Smooth muscle cell (in vitro differentiated cells): ENCODE results near the gene RAX2. TPM values are rescaled to one million over a fixed set of nuclear protein-coding genes. Genes with fewer than 3 reads are reported as not detected.

Experiments used
- DNase-seq: peaks from one replicate; lab custom pipeline; 2025; ENCODE audit not compliant: unreplicated experiment; lab: John Stamatoyannopoulos, UW
- H2AFZ ChIP-seq: fragments of 200-600 bp; sonication (generic); 2 replicates; pipeline ENCODE4 v1.6.0; 2016; ENCODE audit warnings: antibody characterized with exemption, low read depth, mild to moderate bottlenecking
- H3F3A ChIP-seq: fragments of 200-600 bp; sonication (generic); 2 replicates; pipeline ENCODE4 v1.6.0; 2017; ENCODE audit warnings: antibody characterized with exemption, low read depth
- H3K27ac ChIP-seq: fragments of 200-600 bp; sonication (generic); 2 replicates; pipeline ENCODE4 v1.5.1; 2016; ENCODE audit warnings: low read depth, mild to moderate bottlenecking
- H3K27me3 ChIP-seq: fragments of 200-600 bp; sonication (generic); 2 replicates; pipeline ENCODE4 v1.6.1; 2016; ENCODE audit warnings: low read depth, mild to moderate bottlenecking
- H3K36me3 ChIP-seq: fragments of 200-600 bp; sonication (generic); 2 replicates; pipeline ENCODE4 v1.5.1; 2016; ENCODE audit warnings: low read depth
- H3K4me1 ChIP-seq: fragments of 200-600 bp; sonication (generic); 2 replicates; pipeline ENCODE4 v1.5.1; 2016; ENCODE audit warnings: low read depth
- H3K4me2 ChIP-seq: fragments of 200-600 bp; sonication (generic); 2 replicates; pipeline ENCODE4 v1.6.0; 2016; ENCODE audit warnings: mild to moderate bottlenecking
- H3K4me3 ChIP-seq: fragments of 200-600 bp; sonication (generic); 2 replicates; pipeline ENCODE4 v1.5.1; 2016; ENCODE audit warnings: mild to moderate bottlenecking
- H3K79me2 ChIP-seq: fragments of 200-600 bp; sonication (generic); 2 replicates; pipeline ENCODE4 v1.6.0; 2016; ENCODE audit warnings: low read depth, mild to moderate bottlenecking
- H3K9ac ChIP-seq: fragments of 200-600 bp; sonication (generic); 2 replicates; pipeline ENCODE4 v1.6.0; 2016; ENCODE audit warnings: low read depth
- H3K9me3 ChIP-seq: fragments of 200-600 bp; sonication (generic); replicated peaks from 2 replicates; pipeline ENCODE4 v1.5.1; 2016; ENCODE audit warnings: low read depth
- H4K20me1 ChIP-seq: fragments of 200-600 bp; sonication (generic); 2 replicates; pipeline ENCODE4 v1.6.0; 2016; ENCODE audit warnings: low read depth
- WGBS: methylation state at CpG from one replicate; pipeline ENCODE4 v1.1.7; 2016; ENCODE audit warnings: low lambda C conversion rate; 5-methylcytosine and 5-hydroxymethylcytosine counted together
- polyA plus RNA-seq: library from polyadenylated mRNA; unstranded; fragments of >200 nt; fragmentation: Nextera tagmentation; extraction: Ambion mirVana; gene quantifications from 2 replicates; pipeline ENCODE4 v1.2.1, GENCODE V29; 2016
- total RNA-seq: library from RNA; depleted of rRNA; stranded (reverse); fragments of >200 nt; gene quantifications from 2 replicates; pipeline ENCODE4 v1.2.3, GENCODE V29; 2014
- TF ChIP-seq, protein P1 (sequence below): fragments of 200-600 bp; sonication (generic); IDR thresholded peaks from 2 replicates; pipeline ENCODE4 v1.5.1; 2017; ENCODE audit warnings: borderline replicate concordance, mild to moderate bottlenecking, antibody characterized with exemption; ENCODE audit not compliant: insufficient read depth, poor library complexity, severe bottlenecking

RAX2 gene
- total and polyA plus RNA-seq, 2 experiments from 2014 or later: not detected

- no peak overlapping the region for H2AFZ ChIP-seq
- H3K36me3 ChIP-seq: no peaks in the 10 kb centered on the region
- H3K27me3 ChIP-seq: peaks cover 41% of the 10 kb centered on the region
- no peak overlapping the region for H3K4me3 ChIP-seq
- no peaks in the 10 kb centered on the region for H3K9me3 ChIP-seq
- no peak for DNase-seq
- no peak overlapping the region for H3K4me2 ChIP-seq
- no peaks in the 10 kb centered on the region for H3F3A ChIP-seq
- TF ChIP-seq, protein P1, sequence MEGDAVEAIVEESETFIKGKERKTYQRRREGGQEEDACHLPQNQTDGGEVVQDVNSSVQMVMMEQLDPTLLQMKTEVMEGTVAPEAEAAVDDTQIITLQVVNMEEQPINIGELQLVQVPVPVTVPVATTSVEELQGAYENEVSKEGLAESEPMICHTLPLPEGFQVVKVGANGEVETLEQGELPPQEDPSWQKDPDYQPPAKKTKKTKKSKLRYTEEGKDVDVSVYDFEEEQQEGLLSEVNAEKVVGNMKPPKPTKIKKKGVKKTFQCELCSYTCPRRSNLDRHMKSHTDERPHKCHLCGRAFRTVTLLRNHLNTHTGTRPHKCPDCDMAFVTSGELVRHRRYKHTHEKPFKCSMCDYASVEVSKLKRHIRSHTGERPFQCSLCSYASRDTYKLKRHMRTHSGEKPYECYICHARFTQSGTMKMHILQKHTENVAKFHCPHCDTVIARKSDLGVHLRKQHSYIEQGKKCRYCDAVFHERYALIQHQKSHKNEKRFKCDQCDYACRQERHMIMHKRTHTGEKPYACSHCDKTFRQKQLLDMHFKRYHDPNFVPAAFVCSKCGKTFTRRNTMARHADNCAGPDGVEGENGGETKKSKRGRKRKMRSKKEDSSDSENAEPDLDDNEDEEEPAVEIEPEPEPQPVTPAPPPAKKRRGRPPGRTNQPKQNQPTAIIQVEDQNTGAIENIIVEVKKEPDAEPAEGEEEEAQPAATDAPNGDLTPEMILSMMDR: no peak
- no peak overlapping the region for H3K9ac ChIP-seq
- H4K20me1 ChIP-seq: no peaks in the 10 kb centered on the region
- H3K4me1 ChIP-seq: peaks cover 7% of the 10 kb centered on the region
- no peak overlapping the region for H3K27ac ChIP-seq
- H3K79me2 ChIP-seq: no peaks in the 10 kb centered on the region
- WGBS: 42% methylated on average over 12 of the region's 14 CpGs
Observed at GRCh38 chr19:3725640-3726310, 46.3 kb downstream of the RAX2 start.

DNA sequence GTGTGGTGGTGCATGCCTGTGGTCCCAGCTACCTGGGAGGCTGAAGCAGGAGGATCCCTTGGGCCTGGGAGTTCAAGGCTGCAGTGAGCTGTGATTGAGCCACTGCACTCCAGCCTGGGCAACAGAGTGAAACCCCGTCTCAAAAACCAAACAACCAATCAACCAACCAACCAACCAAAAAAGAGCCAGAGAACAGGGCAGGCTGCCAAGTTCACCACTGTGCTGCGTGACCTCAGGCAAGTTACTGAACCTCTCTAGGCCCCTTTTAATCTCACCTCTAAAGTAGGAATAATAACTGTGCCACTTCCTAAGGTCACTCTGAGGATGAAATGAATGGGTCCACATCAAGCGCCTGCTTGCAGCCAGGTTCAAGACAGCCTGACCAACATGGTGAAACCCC lies 46.9 kb downstream of the RAX2 start:
- no peak overlapping the region for H2AFZ ChIP-seq
- no peaks in the 10 kb centered on the region for H3K9me3 ChIP-seq
- 88% methylated on average over 3 of the region's 3 CpGs for WGBS
- no peak overlapping the region for H3K4me3 ChIP-seq
- DNase-seq: no peak
- TF ChIP-seq, protein P1: no peak
- no peaks in the 10 kb centered on the region for H3K79me2 ChIP-seq
- H3K36me3 ChIP-seq: no peaks in the 10 kb centered on the region
- no peak overlapping the region for H3K9ac ChIP-seq
- H4K20me1 ChIP-seq: no peaks in the 10 kb centered on the region
- H3K4me1 ChIP-seq: peaks cover 7% of the 10 kb centered on the region
- H3K27ac ChIP-seq: no peak overlapping the region
- H3K27me3 ChIP-seq: peaks cover 41% of the 10 kb centered on the region
- no peaks in the 10 kb centered on the region for H3F3A ChIP-seq
- H3K4me2 ChIP-seq: no peak overlapping the region

GRCh38 chr19:3723883-3724282 lies 48.1 kb downstream of the RAX2 start:
- no peak overlapping the region for H3K9ac ChIP-seq
- WGBS: 60% methylated on average over 7 of the region's 8 CpGs

More at GRCh38 chr19:3723883-3724282, 48.1 kb downstream of the RAX2 start:
- H3K4me2 ChIP-seq: no peak overlapping the region
- TF ChIP-seq, protein P1: no peak
- no peaks in the 10 kb centered on the region for H3F3A ChIP-seq
- DNase-seq: no peak
- H2AFZ ChIP-seq: no peak overlapping the region
- no peaks in the 10 kb centered on the region for H3K9me3 ChIP-seq
- H3K36me3 ChIP-seq: no peaks in the 10 kb centered on the region
- peaks cover 41% of the 10 kb centered on the region for H3K27me3 ChIP-seq
- no peaks in the 10 kb centered on the region for H3K79me2 ChIP-seq
- no peak overlapping the region for H3K27ac ChIP-seq
- H3K4me1 ChIP-seq: peaks cover 7% of the 10 kb centered on the region
- no peak overlapping the region for H3K4me3 ChIP-seq
- no peaks in the 10 kb centered on the region for H4K20me1 ChIP-seq
